Measurements from ENCODE around the gene RFX7.
"Not testable (repeated sequence)": the region's sequence is repeated elsewhere in the genome, so short reads cannot be mapped to it uniquely, and the experiment has no call there.

RFX7 gene

DNA sequence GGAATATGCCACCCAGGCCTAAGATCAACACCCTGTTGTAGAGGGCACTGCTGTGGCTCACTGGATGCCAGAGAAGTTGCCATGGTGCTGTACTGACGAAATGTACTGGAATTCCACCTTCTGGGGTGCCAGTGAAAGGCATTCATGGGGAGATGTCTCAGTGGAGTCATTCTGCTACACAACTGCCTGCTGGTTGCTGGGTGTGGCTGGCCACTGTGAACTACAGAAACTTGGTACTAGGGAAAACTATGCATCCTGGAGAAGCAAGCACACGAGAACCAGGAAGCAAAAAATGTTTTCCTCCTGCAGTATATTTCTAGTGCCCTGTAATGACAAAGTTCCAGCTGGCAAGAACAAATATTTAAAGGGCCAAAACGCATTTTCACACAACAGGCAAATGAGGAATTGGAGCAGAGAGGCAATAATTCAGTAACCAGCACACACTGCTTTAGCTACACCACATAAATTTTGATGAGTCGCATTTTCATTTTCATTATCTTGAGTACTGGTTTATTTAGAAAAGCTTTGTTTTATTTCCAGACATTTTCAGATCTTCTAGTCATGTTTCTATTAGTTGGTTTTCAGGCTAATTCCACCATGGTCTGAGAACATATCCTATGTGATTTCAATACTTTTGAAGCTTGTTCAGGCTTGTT, 18.3 kb upstream of the RFX7 start:
- Histone ChIP-seq H3K27me3 (ENCODE audit: insufficient read depth, insufficient read length) (no peaks in the 10 kb centered on the region), H3K9me3 (ENCODE audit: insufficient read depth, low read length) (no peaks in the 10 kb centered on the region), H3K4me3 (ENCODE audit: insufficient read length, low read depth) (no peak overlapping the region), H3K36me3 (ENCODE audit: insufficient read depth, insufficient read length, low read length) (no peaks in the 10 kb centered on the region), H3K9ac (ENCODE audit: insufficient read length, low read depth) (no peak overlapping the region), H3K4me1 (ENCODE audit: insufficient read depth, insufficient read length) (no peaks in the 10 kb centered on the region)
- no peak for DNase-seq (ENCODE audit: low read depth, low spot score)
- TF ChIP-seq SUZ12 (IDR thresholded peaks at IDR 0.05; ENCODE audit: extremely low read depth, insufficient read depth, insufficient read length) (no peak), YY1 (IDR thresholded peaks at IDR 0.05; ENCODE audit: insufficient read depth, insufficient read length) (no peak), ZNF274 (IDR thresholded peaks at IDR 0.05; ENCODE audit: low read depth, low read length) (no peak)

DNA sequence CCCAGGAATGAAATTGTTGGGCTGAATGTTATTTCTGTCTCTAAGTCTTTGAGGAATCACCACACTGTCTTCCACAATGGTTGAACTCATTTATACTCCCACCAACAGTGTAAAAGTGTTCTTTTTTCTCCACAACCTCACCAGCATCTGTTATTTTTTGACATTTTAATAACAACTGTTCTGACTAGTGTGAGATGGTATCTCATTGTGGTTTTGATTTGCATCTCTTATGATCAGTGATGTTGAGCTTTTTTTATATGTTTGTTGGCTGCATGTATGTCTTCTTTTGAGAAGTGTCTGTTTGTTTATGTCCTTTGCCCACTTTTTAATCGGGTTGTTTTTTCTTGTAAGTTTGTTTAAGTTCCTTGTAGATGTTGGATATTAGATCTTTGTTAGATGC, 13.6 kb upstream of the RFX7 start:
- not testable (repeated sequence) for H3K4me1 ChIP-seq (ENCODE audit: insufficient read depth, insufficient read length); DNase-seq (ENCODE audit: low read depth, low spot score); H3K27me3 ChIP-seq (ENCODE audit: insufficient read depth, insufficient read length); H3K4me3 ChIP-seq (ENCODE audit: insufficient read length, low read depth); H3K9me3 ChIP-seq (ENCODE audit: insufficient read depth, low read length); H3K9ac ChIP-seq (ENCODE audit: insufficient read length, low read depth); H3K36me3 ChIP-seq (ENCODE audit: insufficient read depth, insufficient read length, low read length)

DNA sequence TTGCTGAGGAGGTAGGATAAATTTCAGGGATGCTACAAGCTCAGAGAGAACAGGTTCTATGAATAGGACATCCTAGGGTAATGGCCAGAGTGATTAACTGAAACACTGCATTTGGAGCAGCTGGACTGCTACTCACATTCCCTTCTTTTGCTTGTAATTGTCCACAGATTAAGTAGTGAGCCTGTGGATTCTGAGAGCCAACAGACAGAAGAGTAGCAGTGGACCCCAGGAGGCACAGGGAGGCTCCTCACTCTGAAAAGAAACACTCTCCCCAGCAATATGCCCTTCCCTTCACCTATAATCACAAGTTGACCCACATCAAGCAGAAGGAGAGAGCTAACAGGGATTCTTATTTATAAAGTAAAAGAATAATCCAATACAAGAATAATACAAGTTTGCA, 10.6 kb upstream of the RFX7 start:
- TF ChIP-seq ZNF274 (IDR thresholded peaks at IDR 0.05; ENCODE audit: low read depth, low read length): no peak
- no peak for TF ChIP-seq YY1 (IDR thresholded peaks at IDR 0.05; ENCODE audit: insufficient read depth, insufficient read length)
- TF ChIP-seq SUZ12 (IDR thresholded peaks at IDR 0.05; ENCODE audit: extremely low read depth, insufficient read depth, insufficient read length): no peak
- Histone ChIP-seq H3K9ac (ENCODE audit: insufficient read length, low read depth) (no peak overlapping the region), H3K4me3 (ENCODE audit: insufficient read length, low read depth) (no peak overlapping the region), H3K9me3 (ENCODE audit: insufficient read depth, low read length) (no peaks in the 10 kb centered on the region), H3K4me1 (ENCODE audit: insufficient read depth, insufficient read length) (no peaks in the 10 kb centered on the region), H3K27me3 (ENCODE audit: insufficient read depth, insufficient read length) (no peaks in the 10 kb centered on the region), H3K36me3 (ENCODE audit: insufficient read depth, insufficient read length, low read length) (no peaks in the 10 kb centered on the region)
- DNase-seq (ENCODE audit: low read depth, low spot score): no peak

DNA sequence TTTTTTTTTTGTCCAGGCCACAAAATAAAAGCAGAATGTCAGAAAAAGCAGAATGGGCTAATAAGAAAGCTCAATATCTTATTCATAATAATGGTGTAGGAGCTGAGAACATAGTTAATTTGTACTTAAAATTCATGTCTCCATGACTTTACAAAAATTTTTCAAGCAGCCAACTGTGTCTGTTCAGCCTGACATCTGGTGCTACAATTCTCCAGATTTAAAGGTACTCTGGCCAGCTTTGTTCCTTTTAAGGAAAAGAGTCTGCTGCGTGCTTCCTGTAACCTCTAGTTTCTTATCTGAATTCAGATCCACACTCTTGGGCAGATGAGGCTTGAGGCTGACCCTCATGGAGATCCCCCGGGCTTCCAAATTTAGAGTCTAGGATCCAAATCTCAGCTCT, 8.7 kb upstream of the RFX7 start:
- H3K9me3 ChIP-seq (ENCODE audit: insufficient read depth, low read length): no peaks in the 10 kb centered on the region
- H3K36me3 ChIP-seq (ENCODE audit: insufficient read depth, insufficient read length, low read length): no peaks in the 10 kb centered on the region
- no peak for DNase-seq (ENCODE audit: low read depth, low spot score)
- H3K4me1 ChIP-seq (ENCODE audit: insufficient read depth, insufficient read length): no peaks in the 10 kb centered on the region
- TF ChIP-seq SUZ12 (IDR thresholded peaks at IDR 0.05; ENCODE audit: extremely low read depth, insufficient read depth, insufficient read length): no peak
- no peak for TF ChIP-seq YY1 (IDR thresholded peaks at IDR 0.05; ENCODE audit: insufficient read depth, insufficient read length)
- TF ChIP-seq ZNF274 (IDR thresholded peaks at IDR 0.05; ENCODE audit: low read depth, low read length): no peak
- H3K9ac ChIP-seq (ENCODE audit: insufficient read length, low read depth): no peak overlapping the region
- H3K27me3 ChIP-seq (ENCODE audit: insufficient read depth, insufficient read length): no peaks in the 10 kb centered on the region
- H3K4me3 ChIP-seq (ENCODE audit: insufficient read length, low read depth): no peak overlapping the region

DNA sequence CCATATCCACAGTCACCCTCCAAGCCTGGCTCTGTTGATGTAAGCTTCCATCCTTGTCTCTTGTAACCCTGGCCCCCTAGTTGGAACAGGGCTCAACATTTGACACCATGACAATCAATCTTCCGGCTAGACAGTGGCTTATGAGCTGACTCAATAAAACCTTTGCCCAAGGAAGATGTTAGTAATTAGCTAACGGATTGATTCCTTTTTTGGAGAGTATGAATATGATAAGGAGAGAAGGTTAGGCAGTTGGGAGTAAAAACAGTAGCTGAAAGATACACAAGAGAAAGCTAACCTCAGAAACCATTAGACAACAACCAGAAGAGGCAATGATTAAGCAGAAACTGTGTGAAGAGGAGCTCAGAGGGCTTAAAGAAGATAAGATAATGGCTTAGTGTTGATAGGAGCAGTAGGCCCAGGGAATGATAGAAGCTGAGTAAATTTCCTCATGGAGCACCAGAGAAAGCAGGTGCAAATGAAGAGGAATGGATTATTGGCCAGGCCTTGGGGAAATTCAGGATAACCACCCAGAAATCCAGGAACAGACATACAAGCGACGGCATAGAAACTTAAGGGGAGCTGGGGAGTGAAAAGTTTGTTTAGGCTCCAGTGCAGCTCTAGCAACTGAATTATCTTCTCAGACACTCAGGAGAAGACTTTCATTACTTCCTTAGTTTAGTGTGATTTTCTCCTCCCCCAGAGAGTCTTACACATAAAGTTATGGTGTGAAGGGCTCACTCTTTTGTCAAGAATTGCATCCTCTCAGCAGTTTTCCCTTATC, 7.8 kb upstream of the RFX7 start:
- no peaks in the 10 kb centered on the region for H3K36me3 ChIP-seq (ENCODE audit: insufficient read depth, insufficient read length, low read length)
- H3K9me3 ChIP-seq (ENCODE audit: insufficient read depth, low read length): peaks cover 4% of the 10 kb centered on the region; the same call in 1 of the 2 replicates
- no peaks in the 10 kb centered on the region for H3K4me1 ChIP-seq (ENCODE audit: insufficient read depth, insufficient read length)
- TF ChIP-seq SUZ12 (IDR thresholded peaks at IDR 0.05; ENCODE audit: extremely low read depth, insufficient read depth, insufficient read length): no peak
- TF ChIP-seq ZNF274 (IDR thresholded peaks at IDR 0.05; ENCODE audit: low read depth, low read length): no peak
- TF ChIP-seq YY1 (IDR thresholded peaks at IDR 0.05; ENCODE audit: insufficient read depth, insufficient read length): no peak
- H3K4me3 ChIP-seq (ENCODE audit: insufficient read length, low read depth): no peak overlapping the region
- DNase-seq (ENCODE audit: low read depth, low spot score): no peak
- no peaks in the 10 kb centered on the region for H3K27me3 ChIP-seq (ENCODE audit: insufficient read depth, insufficient read length)
- no peak overlapping the region for H3K9ac ChIP-seq (ENCODE audit: insufficient read length, low read depth)

DNA sequence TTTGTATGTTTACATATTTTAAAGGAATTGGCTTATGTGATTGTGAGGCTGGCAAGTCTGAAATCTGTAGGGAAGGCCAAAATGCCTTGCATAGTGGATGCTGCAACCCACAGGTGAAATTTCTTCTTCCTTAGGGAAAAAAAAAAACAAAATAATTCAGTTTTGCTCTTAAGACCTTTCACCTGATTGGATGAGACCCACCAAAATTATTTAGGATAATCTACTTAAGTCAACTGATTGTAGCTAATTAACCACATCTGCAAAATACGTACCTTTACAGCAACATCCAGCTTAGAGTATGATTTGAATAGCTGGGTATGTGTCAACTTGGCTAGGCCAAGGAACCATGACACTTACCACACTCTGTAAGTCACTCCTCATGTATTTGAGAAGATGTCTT, 6.9 kb upstream of the RFX7 start:
- no peaks in the 10 kb centered on the region for H3K36me3 ChIP-seq (ENCODE audit: insufficient read depth, insufficient read length, low read length)
- TF ChIP-seq SUZ12 (IDR thresholded peaks at IDR 0.05; ENCODE audit: extremely low read depth, insufficient read depth, insufficient read length): no peak
- TF ChIP-seq ZNF274 (IDR thresholded peaks at IDR 0.05; ENCODE audit: low read depth, low read length): no peak
- TF ChIP-seq YY1 (IDR thresholded peaks at IDR 0.05; ENCODE audit: insufficient read depth, insufficient read length): no peak

DNA sequence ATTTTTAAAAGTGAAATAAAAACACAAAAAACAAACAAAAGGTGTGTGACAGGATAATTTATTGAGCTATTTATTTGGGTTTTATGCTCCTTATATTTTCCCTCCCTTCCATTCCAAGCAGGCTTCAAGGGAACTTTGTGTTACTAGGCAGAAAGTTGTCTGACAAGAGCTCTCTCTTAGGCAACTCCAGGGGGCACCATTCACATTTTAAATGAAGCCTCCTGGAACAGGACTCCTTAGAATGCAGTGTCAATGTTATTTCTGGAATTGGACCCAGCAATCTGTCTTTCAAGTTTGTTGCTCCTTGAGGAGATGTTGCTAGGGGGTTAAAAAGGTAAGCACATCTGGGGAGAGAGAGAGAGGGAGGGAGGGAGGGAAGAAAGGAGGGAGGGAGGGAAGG, 5.4 kb upstream of the RFX7 start:
- Histone ChIP-seq H3K4me1 (ENCODE audit: insufficient read depth, insufficient read length) (peaks cover 6% of the 10 kb centered on the region), H3K36me3 (ENCODE audit: insufficient read depth, insufficient read length, low read length) (no peaks in the 10 kb centered on the region), H3K9me3 (ENCODE audit: insufficient read depth, low read length) (peaks cover 6% of the 10 kb centered on the region; the same call in 1 of the 2 replicates), H3K4me3 (ENCODE audit: insufficient read length, low read depth) (no peak overlapping the region), H3K27me3 (ENCODE audit: insufficient read depth, insufficient read length) (no peaks in the 10 kb centered on the region), H3K9ac (ENCODE audit: insufficient read length, low read depth) (no peak overlapping the region)
- no peak for TF ChIP-seq YY1 (IDR thresholded peaks at IDR 0.05; ENCODE audit: insufficient read depth, insufficient read length)
- TF ChIP-seq SUZ12 (IDR thresholded peaks at IDR 0.05; ENCODE audit: extremely low read depth, insufficient read depth, insufficient read length): no peak
- TF ChIP-seq ZNF274 (IDR thresholded peaks at IDR 0.05; ENCODE audit: low read depth, low read length): no peak
- peak; percentile 61 for DNase-seq (ENCODE audit: low read depth, low spot score)

More for the DNA sequence above, 6.9 kb upstream of the RFX7 start:
- peaks cover 6% of the 10 kb centered on the region; the same call in 1 of the 2 replicates for H3K9me3 ChIP-seq (ENCODE audit: insufficient read depth, low read length)
- H3K4me3 ChIP-seq (ENCODE audit: insufficient read length, low read depth): no peak overlapping the region
- no peak for DNase-seq (ENCODE audit: low read depth, low spot score)
- H3K4me1 ChIP-seq (ENCODE audit: insufficient read depth, insufficient read length): no peaks in the 10 kb centered on the region
- no peak overlapping the region for H3K9ac ChIP-seq (ENCODE audit: insufficient read length, low read depth)
- H3K27me3 ChIP-seq (ENCODE audit: insufficient read depth, insufficient read length): no peaks in the 10 kb centered on the region

Measured in NT2/D1 (cell line).